ENCODE data around the gene CCSER1.
"Not testable (repeated sequence)": the region's sequence is repeated elsewhere in the genome, so short reads cannot be mapped to it uniquely, and the experiment has no call there.

DNA sequence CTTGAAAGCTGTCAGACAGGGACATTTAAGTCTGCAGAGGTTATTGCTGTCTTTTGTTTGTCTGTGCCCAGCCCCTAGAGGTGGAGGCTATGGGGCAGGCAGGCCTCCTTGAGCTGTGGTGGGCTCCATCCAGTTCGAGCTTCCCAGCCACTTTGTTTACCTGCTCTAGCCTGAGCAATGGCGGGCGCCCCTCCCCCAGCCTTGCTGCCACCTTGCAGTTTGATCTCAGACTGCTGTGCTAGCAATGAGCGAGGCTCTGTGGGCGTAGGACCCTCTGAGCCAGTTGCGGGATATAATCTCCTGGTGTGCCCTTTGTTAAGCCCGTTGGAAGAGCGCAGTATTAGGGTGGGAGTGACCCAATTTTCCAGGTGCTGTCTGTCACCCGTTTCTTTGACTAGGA lies 357.7 kb downstream of the CCSER1 start:
- TF ChIP-seq, protein P1, sequence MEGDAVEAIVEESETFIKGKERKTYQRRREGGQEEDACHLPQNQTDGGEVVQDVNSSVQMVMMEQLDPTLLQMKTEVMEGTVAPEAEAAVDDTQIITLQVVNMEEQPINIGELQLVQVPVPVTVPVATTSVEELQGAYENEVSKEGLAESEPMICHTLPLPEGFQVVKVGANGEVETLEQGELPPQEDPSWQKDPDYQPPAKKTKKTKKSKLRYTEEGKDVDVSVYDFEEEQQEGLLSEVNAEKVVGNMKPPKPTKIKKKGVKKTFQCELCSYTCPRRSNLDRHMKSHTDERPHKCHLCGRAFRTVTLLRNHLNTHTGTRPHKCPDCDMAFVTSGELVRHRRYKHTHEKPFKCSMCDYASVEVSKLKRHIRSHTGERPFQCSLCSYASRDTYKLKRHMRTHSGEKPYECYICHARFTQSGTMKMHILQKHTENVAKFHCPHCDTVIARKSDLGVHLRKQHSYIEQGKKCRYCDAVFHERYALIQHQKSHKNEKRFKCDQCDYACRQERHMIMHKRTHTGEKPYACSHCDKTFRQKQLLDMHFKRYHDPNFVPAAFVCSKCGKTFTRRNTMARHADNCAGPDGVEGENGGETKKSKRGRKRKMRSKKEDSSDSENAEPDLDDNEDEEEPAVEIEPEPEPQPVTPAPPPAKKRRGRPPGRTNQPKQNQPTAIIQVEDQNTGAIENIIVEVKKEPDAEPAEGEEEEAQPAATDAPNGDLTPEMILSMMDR (IDR thresholded peaks at IDR 0.05): not testable (repeated sequence)
- not testable (repeated sequence) for TF ChIP-seq POLR2A (IDR thresholded peaks at IDR 0.05)
